ENCODE measurements around the gene CRYGS. TPM values are rescaled to one million over a fixed set of nuclear protein-coding genes. Genes with fewer than 3 reads are reported as not detected.
A peak's percentile ranks its signal among the peaks of the same experiment; 100 is the strongest.

CRYGS gene
- total RNA-seq (2021; ENCODE audit: unreplicated experiment), result 4.3 TPM
- polyA plus RNA-seq (2012), result 2.0 and 3.5 TPM in 2 replicates
- percentile 80 among the genes with signal in this experiment for Bru-seq, nascent RNA
- percentile 85 among the genes with signal in this experiment for BruChase-seq, experiment 1, labeled RNA remaining after a 6-hour chase
- BruChase-seq, experiment 2, labeled RNA remaining after a 2-hour chase, result percentile 94 among the genes with signal in this experiment
- long read RNA-seq, result 0 reads

- no peaks in the 10 kb centered on the region for H4K20me1 ChIP-seq (ENCODE audit: insufficient read depth)
- BruUV-seq (replicated peaks), result no TSS peak
- no peak within 1 kb of the TSS for H3K9ac ChIP-seq (ENCODE audit: low read length)
- ChIA-PET POLR2A (no interaction called here), RAD21 (ENCODE audit: low non-redundant PET in 1 of 2, low total read pairs in 2 of 2, uncharacterized antibody in 2 of 2, unreplicated experiment in 2 of 2) (no interaction called here), CTCF (interaction anchor here (0.7 to 1.2 kb wide), 2 partner anchors 257 to 285 kb away, joined by 4 to 5 read pairs; no protein-coding TSS in a partner anchor)
- peaks cover 0 to 2% of the 10 kb centered on the region in 2 experiments; a peak in 2 of 4 replicates for H3K36me3 ChIP-seq (ENCODE audit: control insufficient read depth in 1 of 2, insufficient read depth in 2 of 2, low read length in 2 of 2)
- no peaks in the 10 kb centered on the region for H3K27me3 ChIP-seq (ENCODE audit: insufficient read depth, low read length)
- H3K9me3 ChIP-seq (ENCODE audit: control insufficient read depth in 1 of 2, insufficient read depth in 1 of 2, low read depth in 1 of 2, low read length in 2 of 2), result no peaks in the 10 kb centered on the region
- H3K4me1 ChIP-seq (ENCODE audit: control insufficient read depth in 1 of 2, insufficient read depth in 2 of 2, low read length in 2 of 2), result peaks cover 9 to 17% of the 10 kb centered on the region in 2 experiments; a peak in 3 of 4 replicates
- TF ChIP-seq ZNF274 (IDR thresholded peaks at IDR 0.05; ENCODE audit: low read depth, low read length) (no peak), SP1 (IDR thresholded peaks at IDR 0.05; ENCODE audit: low read depth) (no peak), TCF7L2 (IDR thresholded peaks at IDR 0.05; ENCODE audit: borderline replicate concordance, extremely low read depth, insufficient read depth, insufficient read length) (no peak), ZBTB33 (IDR thresholded peaks at IDR 0.05; ENCODE audit: extremely low read depth, insufficient replicate concordance, low read length) (no peak), POLR2A (IDR thresholded peaks at IDR 0.05; ENCODE audit: borderline replicate concordance, extremely low read depth, insufficient read depth, insufficient read length) (no peak), EZH2 (IDR thresholded peaks at IDR 0.05) (no peak), ZFX (IDR thresholded peaks at IDR 0.05) (no peak), CTCF (IDR thresholded peaks at IDR 0.05 in 2 of 3, conservative IDR thresholded peaks at IDR 0.05 in 1 of 3; ENCODE audit: borderline replicate concordance in 1 of 3, insufficient read depth in 1 of 3, low read depth in 2 of 3, low read length in 2 of 3) (no peak), CEBPB (IDR thresholded peaks at IDR 0.05; ENCODE audit: low read depth) (no peak), FOSL1 (IDR thresholded peaks at IDR 0.05; ENCODE audit: low read depth) (no peak), RAD21 (IDR thresholded peaks at IDR 0.05; ENCODE audit: low read depth) (no peak), EZH2phosphoT487 (IDR thresholded peaks at IDR 0.05; ENCODE audit: borderline replicate concordance) (no peak), POLR2AphosphoS5 (IDR thresholded peaks at IDR 0.05; ENCODE audit: low read depth, low read length) (no peak)
- TF ChIP-seq, protein P1, sequence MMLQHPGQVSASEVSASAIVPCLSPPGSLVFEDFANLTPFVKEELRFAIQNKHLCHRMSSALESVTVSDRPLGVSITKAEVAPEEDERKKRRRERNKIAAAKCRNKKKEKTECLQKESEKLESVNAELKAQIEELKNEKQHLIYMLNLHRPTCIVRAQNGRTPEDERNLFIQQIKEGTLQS (IDR thresholded peaks at IDR 0.05), result no peak
- ATAC-seq (no peak), DNase-seq (ENCODE audit: low read depth, low spot score) (no peak)
- no peak within 1 kb of the TSS for H3K27ac ChIP-seq (ENCODE audit: low read depth, low read length)
- intact Hi-C loops (cut with micrococcal nuclease), result no loop called here
- H3K4me2 ChIP-seq (ENCODE audit: low read length), result no peak within 1 kb of the TSS
- no peaks in the 10 kb centered on the region for H3K79me2 ChIP-seq (ENCODE audit: insufficient read depth, low read length)
- no peak within 1 kb of the TSS for H3K4me3 ChIP-seq (replicated peaks in 1 of 2; ENCODE audit: low read depth in 1 of 2, low read length in 2 of 2)
- no peaks in the 10 kb centered on the region for H3K9me2 ChIP-seq (ENCODE audit: insufficient read depth)
- no peak within 1 kb of the TSS for H2AFZ ChIP-seq (ENCODE audit: low read depth, low read length, poor library complexity, severe bottlenecking)
Measured at GRCh38 chr3:186544281-186544680, at the start of gene CRYGS. CRYGS (minus strand) TSS chr3:186544380; CDS start chr3:186544326, 54 bp downstream.

Data from HCT116 (cell line).